Measurements from ENCODE around the gene AXIN2.
"Not testable (repeated sequence)": the region's sequence is repeated elsewhere in the genome, so short reads cannot be mapped to it uniquely, and the experiment has no call there.

Gene AXIN2

GRCh38 chr17:65537343-65537844 lies 24.1 kb downstream of the AXIN2 start:
- DNase-seq (ENCODE audit: low spot score): no peak

- DNase-seq (ENCODE audit: low spot score): no peak
Measured at GRCh38 chr17:65536573-65537342, 24.7 kb downstream of the AXIN2 start.

GRCh38 chr17:65535777-65536572 lies 25.5 kb downstream of the AXIN2 start:
- no peak for DNase-seq (ENCODE audit: low spot score)

GRCh38 chr17:65533852-65534457 lies 27.5 kb downstream of the AXIN2 start:
- DNase-seq (ENCODE audit: low spot score): no peak

- DNase-seq (ENCODE audit: low spot score): no peak
Measured at GRCh38 chr17:65533056-65533745, 28.2 kb downstream of the AXIN2 start.

GRCh38 chr17:65532101-65532890 lies 29.2 kb downstream of the AXIN2 start:
- DNase-seq (ENCODE audit: low spot score): no peak

GRCh38 chr17:65531256-65532100 lies 30.0 kb downstream of the AXIN2 start:
- DNase-seq (ENCODE audit: low spot score): no peak

- no peak for DNase-seq (ENCODE audit: low spot score)
Measured at GRCh38 chr17:65530523-65531255, 30.8 kb downstream of the AXIN2 start.

GRCh38 chr17:65529761-65530522 lies 31.5 kb downstream of the AXIN2 start:
- no peak for DNase-seq (ENCODE audit: low spot score)

- no peak for DNase-seq (ENCODE audit: low spot score)
Measured at GRCh38 chr17:65529040-65529633, 32.3 kb downstream of the AXIN2 start.

- DNase-seq (ENCODE audit: low spot score): no peak
Measured at GRCh38 chr17:65527857-65528591, 33.4 kb downstream of the AXIN2 start.

- DNase-seq (ENCODE audit: low spot score): no peak
Measured at GRCh38 chr17:65527381-65527780, 34.1 kb downstream of the AXIN2 start.

- not testable (repeated sequence) for DNase-seq (ENCODE audit: low spot score)
Measured at GRCh38 chr17:65526854-65527253, 34.6 kb downstream of the AXIN2 start.

GRCh38 chr17:65523853-65524664 lies 37.4 kb downstream of the AXIN2 start:
- peak; percentile 25 for DNase-seq (ENCODE audit: low spot score)

GRCh38 chr17:65523411-65523810 lies 38.0 kb downstream of the AXIN2 start:
- peak; percentile 75 for DNase-seq (ENCODE audit: low spot score)

GRCh38 chr17:65522751-65523404 lies 38.6 kb downstream of the AXIN2 start:
- DNase-seq (ENCODE audit: low spot score): no peak
